Coronary artery (tissue), 2 donors: Measurements from ENCODE around the gene CFDP1.
"Not testable (repeated sequence)": the region's sequence is repeated elsewhere in the genome, so short reads cannot be mapped to it uniquely, and the experiment has no call there.

Experiments used
- DNase-seq: peaks from one replicate; pipeline ENCODE4 v3.0.0-alpha.2; 2017; ENCODE audit warnings: low spot score
- H3K27ac ChIP-seq, 2 donors: fragments of 200-600 bp; sonication (generic); one replicate each; pipeline ENCODE4 v1.5.1; 2016 to 2019
- H3K4me3 ChIP-seq: fragments of 200-600 bp; sonication (generic); 2 replicates; pipeline ENCODE4 v1.5.1; 2016; ENCODE audit warnings: mild to moderate bottlenecking, moderate library complexity
- CTCF ChIP-seq: fragments of 200-600 bp; sonication (generic); IDR thresholded peaks from one replicate; pipeline ENCODE4 v1.5.1; 2019; ENCODE audit warnings: antibody characterized with exemption

The CFDP1 gene

GRCh38 chr16:75281826-75282225 lies 151.5 kb downstream of the CFDP1 start:
- TF ChIP-seq CTCF, result no peak
- no peak for DNase-seq
- Histone ChIP-seq H3K4me3 (no peak overlapping the region), H3K27ac (no peak overlapping the region)

GRCh38 chr16:75281009-75281408 lies 152.3 kb downstream of the CFDP1 start:
- DNase-seq, H3K27ac ChIP-seq, H3K4me3 ChIP-seq: not testable (repeated sequence)

- no peak for DNase-seq
- TF ChIP-seq CTCF, result no peak
- Histone ChIP-seq H3K27ac (no peak overlapping the region), H3K4me3 (no peak overlapping the region)
These were observed 152.9 kb downstream of the CFDP1 start for GRCh38 chr16:75280331-75280804.

GRCh38 chr16:75279305-75279704 lies 154.0 kb downstream of the CFDP1 start:
- no peak for TF ChIP-seq CTCF
- DNase-seq, result no peak
- Histone ChIP-seq H3K27ac (no peak overlapping the region), H3K4me3 (no peak overlapping the region)

- Histone ChIP-seq H3K27ac (no peak overlapping the region), H3K4me3 (no peak overlapping the region)
- DNase-seq, result no peak
- TF ChIP-seq CTCF, result no peak
These were observed 160.0 kb downstream of the CFDP1 start for GRCh38 chr16:75273054-75273925.

GRCh38 chr16:75272629-75273028 lies 160.7 kb downstream of the CFDP1 start:
- DNase-seq, H3K27ac ChIP-seq: not testable (repeated sequence)

GRCh38 chr16:75272097-75272551 lies 161.2 kb downstream of the CFDP1 start:
- TF ChIP-seq CTCF, result no peak
- no peak for DNase-seq
- no peak overlapping the region for H3K27ac ChIP-seq
- H3K4me3 ChIP-seq, result no peak overlapping the region

More at GRCh38 chr16:75272629-75273028, 160.7 kb downstream of the CFDP1 start:
- not testable (repeated sequence) for H3K4me3 ChIP-seq

GRCh38 chr16:75271441-75272096 lies 161.7 kb downstream of the CFDP1 start:
- H3K27ac ChIP-seq, result no peak overlapping the region
- TF ChIP-seq CTCF, result no peak
- DNase-seq, result no peak
- no peak overlapping the region for H3K4me3 ChIP-seq

GRCh38 chr16:75269358-75269757 lies 163.9 kb downstream of the CFDP1 start:
- not testable (repeated sequence) for DNase-seq, H3K27ac ChIP-seq

More at GRCh38 chr16:75269358-75269757, 163.9 kb downstream of the CFDP1 start:
- H3K4me3 ChIP-seq, result not testable (repeated sequence)
